ENCODE measurements around the gene ZNF436.

Gene ZNF436

GRCh38 chr1:23357138-23357908, 12.3 kb downstream of the ZNF436 start:
- H3K27me3 ChIP-seq (ENCODE audit: control insufficient read depth, insufficient read depth, low read length): peaks cover 100% of the 10 kb centered on the region
- no peaks in the 10 kb centered on the region for H3K4me1 ChIP-seq (ENCODE audit: control insufficient read depth, low read depth, low read length)
- H3K9ac ChIP-seq (ENCODE audit: low read length): no peak overlapping the region
- H3K4me3 ChIP-seq (ENCODE audit: low read length): no peak overlapping the region
- H3K36me3 ChIP-seq (ENCODE audit: control insufficient read depth, low read depth, low read length): peaks cover 2% of the 10 kb centered on the region
- peaks cover 28% of the 10 kb centered on the region for H3K9me3 ChIP-seq (ENCODE audit: control insufficient read depth, low read depth, low read length)
- no peak overlapping the region for H3K27ac ChIP-seq (ENCODE audit: low read length)

- H3K9ac ChIP-seq (ENCODE audit: low read length): no peak overlapping the region
- H3K4me1 ChIP-seq (ENCODE audit: control insufficient read depth, low read depth, low read length): no peaks in the 10 kb centered on the region
- no peaks in the 10 kb centered on the region for H3K36me3 ChIP-seq (ENCODE audit: control insufficient read depth, low read depth, low read length)
- no peak overlapping the region for H3K27ac ChIP-seq (ENCODE audit: low read length)
- peaks cover 21% of the 10 kb centered on the region for H3K9me3 ChIP-seq (ENCODE audit: control insufficient read depth, low read depth, low read length)
- no peak overlapping the region for H3K4me3 ChIP-seq (ENCODE audit: low read length)
- H3K27me3 ChIP-seq (ENCODE audit: control insufficient read depth, insufficient read depth, low read length): peaks cover 100% of the 10 kb centered on the region
These were observed 13.0 kb downstream of the ZNF436 start for GRCh38 chr1:23356471-23357137.

- Histone ChIP-seq H3K36me3 (ENCODE audit: control insufficient read depth, low read depth, low read length) (no peaks in the 10 kb centered on the region), H3K9ac (ENCODE audit: low read length) (no peak overlapping the region), H3K27me3 (ENCODE audit: control insufficient read depth, insufficient read depth, low read length) (peaks cover 100% of the 10 kb centered on the region), H3K9me3 (ENCODE audit: control insufficient read depth, low read depth, low read length) (no peaks in the 10 kb centered on the region), H3K4me3 (ENCODE audit: low read length) (no peak overlapping the region), H3K27ac (ENCODE audit: low read length) (no peak overlapping the region), H3K4me1 (ENCODE audit: control insufficient read depth, low read depth, low read length) (no peaks in the 10 kb centered on the region)
These were observed 15.4 kb downstream of the ZNF436 start for GRCh38 chr1:23354245-23354644.

GRCh38 chr1:23352096-23352695, 17.4 kb downstream of the ZNF436 start:
- no peak overlapping the region for H3K4me3 ChIP-seq (ENCODE audit: low read length)
- no peaks in the 10 kb centered on the region for H3K4me1 ChIP-seq (ENCODE audit: control insufficient read depth, low read depth, low read length)
- no peaks in the 10 kb centered on the region for H3K9me3 ChIP-seq (ENCODE audit: control insufficient read depth, low read depth, low read length)
- H3K36me3 ChIP-seq (ENCODE audit: control insufficient read depth, low read depth, low read length): no peaks in the 10 kb centered on the region
- no peak overlapping the region for H3K9ac ChIP-seq (ENCODE audit: low read length)
- no peak overlapping the region for H3K27ac ChIP-seq (ENCODE audit: low read length)
- peaks cover 100% of the 10 kb centered on the region for H3K27me3 ChIP-seq (ENCODE audit: control insufficient read depth, insufficient read depth, low read length)

GRCh38 chr1:23345920-23346319, 23.7 kb downstream of the ZNF436 start:
- H3K4me3 ChIP-seq (ENCODE audit: low read length): no peak overlapping the region
- peaks cover 55% of the 10 kb centered on the region for H3K27me3 ChIP-seq (ENCODE audit: control insufficient read depth, insufficient read depth, low read length)
- no peak overlapping the region for H3K27ac ChIP-seq (ENCODE audit: low read length)

GRCh38 chr1:23344987-23345472, 24.6 kb downstream of the ZNF436 start:
- Histone ChIP-seq H3K27me3 (ENCODE audit: control insufficient read depth, insufficient read depth, low read length) (peaks cover 46% of the 10 kb centered on the region), H3K9ac (ENCODE audit: low read length) (peak overlapping the region; percentile 97), H3K36me3 (ENCODE audit: control insufficient read depth, low read depth, low read length) (no peaks in the 10 kb centered on the region), H3K4me1 (ENCODE audit: control insufficient read depth, low read depth, low read length) (peaks cover 25% of the 10 kb centered on the region), H3K9me3 (ENCODE audit: control insufficient read depth, low read depth, low read length) (no peaks in the 10 kb centered on the region), H3K4me3 (ENCODE audit: low read length) (peak overlapping the region; percentile 97), H3K27ac (ENCODE audit: low read length) (peak overlapping the region; percentile 75)

More at GRCh38 chr1:23345920-23346319, 23.7 kb downstream of the ZNF436 start:
- Histone ChIP-seq H3K9ac (ENCODE audit: low read length) (no peak overlapping the region), H3K4me1 (ENCODE audit: control insufficient read depth, low read depth, low read length) (peaks cover 18% of the 10 kb centered on the region), H3K36me3 (ENCODE audit: control insufficient read depth, low read depth, low read length) (no peaks in the 10 kb centered on the region), H3K9me3 (ENCODE audit: control insufficient read depth, low read depth, low read length) (no peaks in the 10 kb centered on the region)

GRCh38 chr1:23344111-23344986, 25.3 kb downstream of the ZNF436 start, which contains the start of gene HNRNPR:
TSS of gene HNRNPR (minus strand) at chr1:23344284. CDS start at chr1:23341008, 3,276 bp downstream.
- Histone ChIP-seq H3K36me3 (ENCODE audit: control insufficient read depth, low read depth, low read length) (no peaks in the 10 kb centered on the region), H3K9me3 (ENCODE audit: control insufficient read depth, low read depth, low read length) (no peaks in the 10 kb centered on the region), H3K9ac (ENCODE audit: low read length) (peak within 1 kb of the TSS; percentile 97), H3K27ac (ENCODE audit: low read length) (peak within 1 kb of the TSS; percentile 75), H3K27me3 (ENCODE audit: control insufficient read depth, insufficient read depth, low read length) (peaks cover 39% of the 10 kb centered on the region), H3K4me3 (ENCODE audit: low read length) (peak within 1 kb of the TSS; percentile 97), H3K4me1 (ENCODE audit: control insufficient read depth, low read depth, low read length) (peaks cover 27% of the 10 kb centered on the region)

- H3K4me1 ChIP-seq (ENCODE audit: control insufficient read depth, low read depth, low read length): peaks cover 27% of the 10 kb centered on the region
- no peaks in the 10 kb centered on the region for H3K9me3 ChIP-seq (ENCODE audit: control insufficient read depth, low read depth, low read length)
- peak overlapping the region; percentile 66 for H3K27ac ChIP-seq (ENCODE audit: low read length)
- H3K36me3 ChIP-seq (ENCODE audit: control insufficient read depth, low read depth, low read length): peaks cover 6% of the 10 kb centered on the region
- H3K4me3 ChIP-seq (ENCODE audit: low read length): peak overlapping the region; percentile 97
- peaks cover 30% of the 10 kb centered on the region for H3K27me3 ChIP-seq (ENCODE audit: control insufficient read depth, insufficient read depth, low read length)
- peak overlapping the region; percentile 97 for H3K9ac ChIP-seq (ENCODE audit: low read length)
These were observed 26.2 kb downstream of the ZNF436 start for GRCh38 chr1:23343221-23344110.

GRCh38 chr1:23341931-23342692, 27.5 kb downstream of the ZNF436 start:
- Histone ChIP-seq H3K27ac (ENCODE audit: low read length) (no peak overlapping the region), H3K9ac (ENCODE audit: low read length) (peak overlapping the region; percentile 97), H3K4me3 (ENCODE audit: low read length) (peak overlapping the region; percentile 97), H3K9me3 (ENCODE audit: control insufficient read depth, low read depth, low read length) (no peaks in the 10 kb centered on the region), H3K27me3 (ENCODE audit: control insufficient read depth, insufficient read depth, low read length) (peaks cover 17% of the 10 kb centered on the region), H3K4me1 (ENCODE audit: control insufficient read depth, low read depth, low read length) (peaks cover 27% of the 10 kb centered on the region), H3K36me3 (ENCODE audit: control insufficient read depth, low read depth, low read length) (peaks cover 19% of the 10 kb centered on the region)

- H3K36me3 ChIP-seq (ENCODE audit: control insufficient read depth, low read depth, low read length): peaks cover 34% of the 10 kb centered on the region
These were observed 30.0 kb downstream of the ZNF436 start for GRCh38 chr1:23339632-23340031.

More at GRCh38 chr1:23339632-23340031, 30.0 kb downstream of the ZNF436 start:
- Histone ChIP-seq H3K4me3 (ENCODE audit: low read length) (no peak overlapping the region), H3K9me3 (ENCODE audit: control insufficient read depth, low read depth, low read length) (no peaks in the 10 kb centered on the region), H3K27ac (ENCODE audit: low read length) (no peak overlapping the region), H3K9ac (ENCODE audit: low read length) (no peak overlapping the region), H3K4me1 (ENCODE audit: control insufficient read depth, low read depth, low read length) (peaks cover 27% of the 10 kb centered on the region), H3K27me3 (ENCODE audit: control insufficient read depth, insufficient read depth, low read length) (no peaks in the 10 kb centered on the region)
